A549 (cell line): ENCODE results near the gene FBXO34. TPM values are rescaled to one million over a fixed set of nuclear protein-coding genes. Genes with fewer than 3 reads are reported as not detected.

Experiments
- ATAC-seq, 2 experiments: fragments of 200-7000 bp in 1 of 2; fragments of >200 bp in 1 of 2; cut with Nextera tagmentation in 1 of 2; cut with Tn5 transposase in 1 of 2; 3 replicates each; pipeline versions ENCODE4 v1.8.0 to v1.9.1; 2018 to 2020; ENCODE audit warnings: mild to moderate bottlenecking in 1 of 2, moderate library complexity in 1 of 2
- CTCF ChIA-PET: fragments of 300-600 bp; sonication (Branson Sonifier 250); formaldehyde crosslinking; extraction: SDS; loops from one replicate; lab custom pipeline; 2021; ENCODE audit warnings: antibody characterized with exemption, inconsistent platforms; lab: Yijun Ruan, JAX
- POLR2A ChIA-PET: fragments of 350-600 bp; formaldehyde crosslinking; extraction: SDS; loops from one replicate; lab custom pipeline; 2021; ENCODE audit warnings: antibody characterized with exemption, inconsistent platforms; lab: Yijun Ruan, JAX
- DNase-seq, 2 experiments: peaks; one replicate each; pipeline versions ENCODE4 v3.0.0 to v3.0.0-alpha.2; 2011 to 2016; ENCODE audit warnings: low read depth in 1 of 2, low spot score in 1 of 2
- FAIRE-seq: peaks from 2 replicates; lab custom pipeline; 2011; peaks lifted over from hg19 to GRCh38; lab: Jason Lieb, UNC
- H3K27ac ChIP-seq, 2 experiments: fragments of >200 bp; sonication (Bioruptor Twin); formaldehyde crosslinking; 3 replicates each; pipeline ENCODE4 v1.5.1; 2016 to 2017
- H3K4me1 ChIP-seq: fragments of >200 bp; sonication (Bioruptor Twin); formaldehyde crosslinking; 3 replicates; pipeline ENCODE4 v1.6.1; 2016
- H3K4me2 ChIP-seq: fragments of >200 bp; sonication (Bioruptor Twin); formaldehyde crosslinking; 3 replicates; pipeline ENCODE4 v1.6.1; 2016
- H3K4me3 ChIP-seq: fragments of >200 bp; sonication (Bioruptor Twin); formaldehyde crosslinking; 3 replicates; pipeline ENCODE4 v1.5.1; 2016
- H3K9me3 ChIP-seq: fragments of >200 bp; sonication (Bioruptor Twin); formaldehyde crosslinking; 3 replicates; pipeline ENCODE4 v1.6.1; 2016
- BCL3 ChIP-seq: fragments of >200 bp; sonication (Bioruptor Twin); formaldehyde crosslinking; IDR thresholded peaks from 3 replicates; pipeline ENCODE4 v1.6.1; 2016
- CBX2 ChIP-seq: fragments of 200-600 bp; sonication (generic); IDR thresholded peaks from 2 replicates; pipeline ENCODE4 v1.6.1; 2016; ENCODE audit warnings: low read depth, mild to moderate bottlenecking, borderline replicate concordance
- CEBPB ChIP-seq, 2 experiments: fragments of >200 bp in 1 of 2; sonication (Bioruptor Twin) in 1 of 2; formaldehyde crosslinking in 1 of 2; IDR thresholded peaks; 2 replicates each; pipeline ENCODE4 v1.6.1; 2012 to 2016
- CHD2 ChIP-seq: fragments of 150-350 bp; IDR thresholded peaks from 2 replicates; pipeline ENCODE4 v1.6.1; 2014; ENCODE audit warnings: low read length; ENCODE audit not compliant: partially characterized antibody
- CTCF ChIP-seq: fragments of >200 bp; sonication (Bioruptor Twin); formaldehyde crosslinking; IDR thresholded peaks from 3 replicates; pipeline ENCODE4 v1.5.1; 2016
- FOSB ChIP-seq: fragments of 250-450 bp; sonication (Bioruptor Pico); IDR thresholded peaks from 2 replicates; pipeline ENCODE4 v1.5.0; 2020; ENCODE audit warnings: mild to moderate bottlenecking, moderate library complexity
- FOSL2 ChIP-seq, 2 experiments: fragments of 450-650 bp in 1 of 2; fragments of >200 bp in 1 of 2; sonication (Bioruptor Twin) in 1 of 2; formaldehyde crosslinking; IDR thresholded peaks; 2 replicates each; pipeline versions ENCODE4 v1.5.0 to v1.6.1; 2016 to 2020; ENCODE audit warnings: mild to moderate bottlenecking in 1 of 2, moderate library complexity in 1 of 2
- JUN ChIP-seq, 2 experiments: fragments of >200 bp; sonication (Bioruptor Twin); formaldehyde crosslinking; IDR thresholded peaks; 2 replicates in 1 of 2; 3 replicates in 1 of 2; pipeline ENCODE4 v1.6.1; 2016 to 2017
- KDM5A ChIP-seq: fragments of 200-600 bp; sonication (generic); IDR thresholded peaks from 2 replicates; pipeline ENCODE4 v1.6.1; 2016; ENCODE audit warnings: antibody characterized with exemption, mild to moderate bottlenecking
- MAFK ChIP-seq: fragments of 450-650 bp; IDR thresholded peaks from 2 replicates; pipeline ENCODE4 v1.6.1; 2014; ENCODE audit not compliant: partially characterized antibody
- MAX ChIP-seq: IDR thresholded peaks from 2 replicates; pipeline ENCODE4 v1.6.1; 2012
- MYC ChIP-seq: IDR thresholded peaks from 2 replicates; pipeline ENCODE4 v1.6.1; 2012; ENCODE audit warnings: mild to moderate bottlenecking, inconsistent platforms, low read length, improper control_type of control experiment, borderline replicate concordance
- NPAS2 ChIP-seq: fragments of 250-450 bp; sonication (Bioruptor Pico); IDR thresholded peaks from 2 replicates; pipeline ENCODE4 v1.8.0; 2022; ENCODE audit warnings: mild to moderate bottlenecking, moderate library complexity, borderline replicate concordance
- POLR2A ChIP-seq: IDR thresholded peaks from 2 replicates; pipeline ENCODE4 v1.6.1; 2012; ENCODE audit warnings: mild to moderate bottlenecking, low read length
- RAD21 ChIP-seq, 2 experiments: fragments of >200 bp in 1 of 2; sonication (Bioruptor Twin) in 1 of 2; formaldehyde crosslinking in 1 of 2; IDR thresholded peaks in 1 of 2; conservative IDR thresholded peaks in 1 of 2; 2 replicates in 1 of 2; 3 replicates in 1 of 2; pipeline ENCODE4 v1.6.1; 2012 to 2018; ENCODE audit warnings: inconsistent platforms in 1 of 2
- RARB ChIP-seq: fragments of 250-450 bp; sonication (Bioruptor Pico); IDR thresholded peaks from 2 replicates; pipeline ENCODE4 v1.8.0; 2021; ENCODE audit warnings: mild to moderate bottlenecking, moderate library complexity
- RFX5 ChIP-seq: fragments of 450-650 bp; IDR thresholded peaks from 2 replicates; pipeline ENCODE4 v1.7.1; 2014; ENCODE audit warnings: antibody characterized with exemption, mild to moderate bottlenecking, moderate library complexity
- RNF2 ChIP-seq: fragments of 200-600 bp; sonication (generic); IDR thresholded peaks from 2 replicates; pipeline ENCODE4 v1.6.1; 2016; ENCODE audit warnings: low read depth, mild to moderate bottlenecking, antibody characterized with exemption, moderate library complexity, borderline replicate concordance
- SMC3 ChIP-seq: fragments of >200 bp; sonication (Bioruptor Twin); formaldehyde crosslinking; IDR thresholded peaks from 3 replicates; pipeline ENCODE4 v1.6.1; 2018; ENCODE audit warnings: inconsistent platforms
- USF2 ChIP-seq: fragments of 450-650 bp; IDR thresholded peaks from 2 replicates; pipeline ENCODE4 v1.6.1; 2014; ENCODE audit warnings: antibody characterized with exemption
- WGBS: methylation state at CpG from one replicate; pipeline ENCODE4 v1.1.6; 2017; ENCODE audit errors: missing lambda C conversion rate; 5-methylcytosine and 5-hydroxymethylcytosine counted together
- polyA minus RNA-seq: library from RNA; depleted of rRNA, polyadenylated mRNA; stranded (reverse); fragments of >200 nt; gene quantifications from 2 replicates; pipeline ENCODE4 v1.2.3, GENCODE V29; 2011; rRNA and poly(A)+ RNA removed
- polyA plus RNA-seq, 4 experiments: library from polyadenylated mRNA; depleted of rRNA in 3 of 4; stranded (reverse); fragments of >200 nt; fragmentation: RNase III in 1 of 4; extraction: RNeasy Plus Mini Kit Qiagen cat#74134 plus additional on column Dnase treatment in 1 of 4; gene quantifications; 2 replicates in 3 of 4; 3 replicates in 1 of 4; pipeline ENCODE4 v1.2.3, GENCODE V29; 2011 to 2017

Gene FBXO34
- polyA plus RNA-seq (2011; rRNA removed) (27.4 and 28.0 TPM in 2 replicates), polyA plus RNA-seq (2017; fragmentation: RNase III; extraction: RNeasy Plus Mini Kit Qiagen cat#74134 plus additional on column Dnase treatment) (13.9 to 15.4 TPM (median 14.8 TPM) in 3 replicates), polyA minus RNA-seq (15.9 and 17.4 TPM in 2 replicates)
- 8.1 and 8.7 TPM in 2 replicates for polyA plus RNA-seq (2012; cell fraction: cytosol; rRNA removed)
- polyA plus RNA-seq (2012; cell fraction: nucleus; rRNA removed), result 15.1 and 19.3 TPM in 2 replicates

- ATAC-seq, result peak; percentile 91 to 98
- POLR2A ChIA-PET, result interaction anchor here (0.7 kb wide), 1 partner anchor 85 kb away, joined by 3 read pairs; no protein-coding TSS in a partner anchor
- Histone ChIP-seq H3K9me3 (no peaks in the 10 kb centered on the region), H3K27ac (peak within 1 kb of the TSS; percentile 90 to 94), H3K4me3 (peak within 1 kb of the TSS; percentile 92), H3K4me1 (peaks cover 29% of the 10 kb centered on the region; the same call in 2 of the 3 replicates), H3K4me2 (peak within 1 kb of the TSS; percentile 81)
- TF ChIP-seq CTCF, result peak; percentile 99
- no peak for TF ChIP-seq KDM5A
- peak; percentile 76 to 86 for TF ChIP-seq RAD21 (conservative IDR thresholded peaks at IDR 0.05 in 1 of 2, IDR thresholded peaks at IDR 0.05 in 1 of 2)
- TF ChIP-seq RNF2, result no peak
- TF ChIP-seq USF2, result no peak
- no peak for TF ChIP-seq MAFK
- TF ChIP-seq BCL3, result peak; percentile 87; the same call in 2 of the 3 replicates
- peak; percentile 94 for TF ChIP-seq POLR2A
- no peak for TF ChIP-seq NPAS2
- peak; percentile 32 for TF ChIP-seq CHD2
- no peak for TF ChIP-seq CBX2
- TF ChIP-seq FOSL2 (IDR thresholded peaks at IDR 0.05), result no peak
- peak; percentile 82 for TF ChIP-seq FOSL2 (CRISPR knock-in tag; IDR thresholded peaks at IDR 0.05)
- TF ChIP-seq MYC, result no peak
- TF ChIP-seq CEBPB (IDR thresholded peaks at IDR 0.05), result no peak
- TF ChIP-seq SMC3, result peak; percentile 93
- peak; percentile 52 for TF ChIP-seq MAX
- TF ChIP-seq JUN (IDR thresholded peaks at IDR 0.05), result peak; percentile 40 to 89; a peak in 4 of 5 replicates
- peak; percentile 82 for TF ChIP-seq RFX5
- TF ChIP-seq FOSB (CRISPR knock-in tag), result no peak
- CTCF ChIA-PET, result interaction anchor here (0.6 to 3.6 kb wide), 34 partner anchors 11 to 1220 kb away, joined by 3 to 59 read pairs (median 4); partner anchors contain the start of gene ATG14
- WGBS, result 2% methylated on average over 9 of the region's 49 CpGs
- no peak for FAIRE-seq
- peak; percentile 89 to 97 for DNase-seq
These were observed at the start of gene FBXO34 for GRCh38 chr14:55270832-55271571. Gene FBXO34 (plus strand): TSS chr14:55271421. CDS start chr14:55350391, 78,970 bp downstream.

- TF ChIP-seq SMC3 (no peak), NPAS2 (no peak), RAD21 (conservative IDR thresholded peaks at IDR 0.05 in 1 of 2, IDR thresholded peaks at IDR 0.05 in 1 of 2) (no peak), RARB (no peak), KDM5A (no peak)
- no peak overlapping the region for H3K4me3 ChIP-seq
- peaks cover 14% of the 10 kb centered on the region for H3K9me3 ChIP-seq
- ATAC-seq, result no peak
- ChIA-PET POLR2A (no interaction called here), CTCF (interaction anchor here (1.4 kb wide), 1 partner anchor 9 kb away, joined by 3 read pairs; no protein-coding TSS in a partner anchor)
- FAIRE-seq, result no peak
- DNase-seq, result no peak
- H3K4me1 ChIP-seq, result no peaks in the 10 kb centered on the region
- H3K27ac ChIP-seq, result no peak overlapping the region
- no peak overlapping the region for H3K4me2 ChIP-seq
These were observed 49.3 kb upstream of the FBXO34 start for GRCh38 chr14:55221968-55222367.
